ENCODE data around the gene CAPRIN1.

The CAPRIN1 gene

DNA sequence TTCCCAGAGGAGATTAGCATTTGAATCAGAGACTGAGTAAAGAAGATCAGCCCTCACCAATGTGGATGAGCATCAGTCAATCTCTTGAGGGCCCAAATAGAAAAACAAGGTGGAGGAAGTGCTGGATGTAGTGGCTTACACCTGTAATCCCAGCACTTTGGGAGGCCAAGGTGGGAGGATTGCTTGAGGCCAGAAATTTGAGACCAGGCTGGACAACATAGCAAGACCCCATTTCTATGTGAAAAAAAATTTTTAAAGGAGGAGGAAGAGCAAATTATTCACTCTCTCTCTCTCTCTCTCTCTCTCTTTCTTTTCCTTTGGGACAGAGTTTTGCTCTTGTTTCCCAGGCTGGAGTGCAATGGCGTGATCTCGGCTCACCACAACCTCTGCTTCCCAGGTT is 18.1 kb upstream of the CAPRIN1 start:
- in situ Hi-C loops (cut with MboI; ENCODE audit: low sequenced_read_pairs, unreplicated experiment): no loop called here
- no peak for DNase-seq (ENCODE audit: low spot score)
- TF ChIP-seq, protein P1, sequence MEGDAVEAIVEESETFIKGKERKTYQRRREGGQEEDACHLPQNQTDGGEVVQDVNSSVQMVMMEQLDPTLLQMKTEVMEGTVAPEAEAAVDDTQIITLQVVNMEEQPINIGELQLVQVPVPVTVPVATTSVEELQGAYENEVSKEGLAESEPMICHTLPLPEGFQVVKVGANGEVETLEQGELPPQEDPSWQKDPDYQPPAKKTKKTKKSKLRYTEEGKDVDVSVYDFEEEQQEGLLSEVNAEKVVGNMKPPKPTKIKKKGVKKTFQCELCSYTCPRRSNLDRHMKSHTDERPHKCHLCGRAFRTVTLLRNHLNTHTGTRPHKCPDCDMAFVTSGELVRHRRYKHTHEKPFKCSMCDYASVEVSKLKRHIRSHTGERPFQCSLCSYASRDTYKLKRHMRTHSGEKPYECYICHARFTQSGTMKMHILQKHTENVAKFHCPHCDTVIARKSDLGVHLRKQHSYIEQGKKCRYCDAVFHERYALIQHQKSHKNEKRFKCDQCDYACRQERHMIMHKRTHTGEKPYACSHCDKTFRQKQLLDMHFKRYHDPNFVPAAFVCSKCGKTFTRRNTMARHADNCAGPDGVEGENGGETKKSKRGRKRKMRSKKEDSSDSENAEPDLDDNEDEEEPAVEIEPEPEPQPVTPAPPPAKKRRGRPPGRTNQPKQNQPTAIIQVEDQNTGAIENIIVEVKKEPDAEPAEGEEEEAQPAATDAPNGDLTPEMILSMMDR (IDR thresholded peaks at IDR 0.05; ENCODE audit: borderline replicate concordance, control extremely low read depth, extremely low read depth, insufficient read depth, missing control alignments): no peak

DNA sequence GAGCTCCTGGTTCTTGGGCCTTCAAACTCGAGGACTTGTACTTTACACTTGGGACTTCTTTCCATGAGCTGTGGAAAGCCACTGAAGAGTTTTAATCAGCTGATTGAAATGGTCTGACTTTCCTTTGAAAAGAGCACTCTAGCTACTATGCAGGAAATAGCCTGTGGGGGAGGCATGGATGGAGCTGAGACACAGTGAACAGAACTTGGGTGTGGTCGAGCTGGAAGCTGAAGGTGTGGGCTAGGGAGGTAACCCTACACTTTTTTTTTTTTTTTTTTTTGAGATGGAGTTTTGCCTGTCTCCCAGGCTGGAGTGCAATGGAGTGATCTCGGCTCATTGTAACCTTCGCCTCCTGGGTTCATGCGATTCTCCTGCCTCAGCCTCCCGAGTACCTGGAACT is 17.5 kb upstream of the CAPRIN1 start:
- no peak for DNase-seq (ENCODE audit: low spot score)
- TF ChIP-seq, protein P1 (IDR thresholded peaks at IDR 0.05; ENCODE audit: borderline replicate concordance, control extremely low read depth, extremely low read depth, insufficient read depth, missing control alignments): no peak
- in situ Hi-C loops (cut with MboI; ENCODE audit: low sequenced_read_pairs, unreplicated experiment): no loop called here

DNA sequence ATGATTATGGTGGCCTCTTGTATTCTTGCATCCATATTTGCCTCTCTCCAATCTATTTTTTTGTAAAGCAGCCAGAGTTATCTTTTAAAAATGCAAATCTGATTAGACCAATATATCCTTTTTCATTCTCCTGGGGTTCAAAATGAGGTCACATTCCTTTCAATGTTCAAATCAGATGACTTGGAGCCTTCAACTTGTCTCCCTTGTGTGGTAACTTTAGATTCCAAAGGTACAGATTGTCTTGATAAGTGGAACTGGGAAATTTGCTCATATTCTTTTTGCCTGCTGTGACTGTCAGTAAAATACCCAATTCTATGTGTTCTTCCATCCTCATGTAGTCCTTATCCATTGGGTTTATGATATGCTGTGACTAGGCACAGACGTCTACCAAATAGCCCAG is 15.1 kb upstream of the CAPRIN1 start:
- DNase-seq (ENCODE audit: low spot score): no peak
- in situ Hi-C loops (cut with MboI; ENCODE audit: low sequenced_read_pairs, unreplicated experiment): no loop called here
- TF ChIP-seq, protein P1 (IDR thresholded peaks at IDR 0.05; ENCODE audit: borderline replicate concordance, control extremely low read depth, extremely low read depth, insufficient read depth, missing control alignments): no peak

DNA sequence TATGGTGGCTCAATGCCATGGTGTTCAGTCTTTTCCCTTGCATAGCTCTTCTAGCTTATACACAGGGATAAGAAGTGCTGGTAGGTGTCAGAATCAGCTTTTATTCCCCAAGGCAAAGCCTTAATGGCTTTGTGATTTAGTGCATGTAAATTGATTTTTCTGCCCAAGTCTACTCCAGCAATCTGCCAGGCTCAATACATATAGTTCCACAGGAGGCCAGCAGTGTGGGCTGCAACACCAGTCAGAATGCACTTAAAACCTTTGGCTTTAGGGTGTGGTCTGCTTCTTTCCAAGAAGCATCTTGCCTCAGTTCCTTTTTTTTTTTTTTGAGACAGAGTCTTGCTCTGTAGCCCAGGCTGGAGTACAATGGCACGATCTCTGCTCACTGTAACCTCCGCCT is 14.5 kb upstream of the CAPRIN1 start:
- TF ChIP-seq, protein P1 (IDR thresholded peaks at IDR 0.05; ENCODE audit: borderline replicate concordance, control extremely low read depth, extremely low read depth, insufficient read depth, missing control alignments): no peak
- DNase-seq (ENCODE audit: low spot score): no peak
- in situ Hi-C loops (cut with MboI; ENCODE audit: low sequenced_read_pairs, unreplicated experiment): no loop called here

DNA sequence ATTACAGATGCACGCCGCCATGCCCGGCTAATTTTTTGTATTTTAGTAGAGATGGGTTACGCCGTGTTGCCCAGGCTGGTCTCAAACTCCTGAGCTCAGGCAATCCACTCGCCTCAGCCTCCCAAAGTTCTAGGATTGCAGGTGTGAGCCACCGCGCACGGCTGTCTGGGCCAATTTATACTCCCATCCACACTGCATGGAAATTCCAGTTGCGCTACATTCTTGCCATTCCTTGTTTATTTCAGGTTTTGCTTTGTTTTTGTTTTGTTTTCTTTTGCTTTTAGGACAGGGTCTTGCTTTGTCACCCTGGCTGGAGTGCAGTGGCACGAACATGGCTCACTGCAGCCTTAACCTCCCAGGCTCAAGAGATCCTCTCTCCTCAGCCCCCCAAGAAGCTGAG is 11.0 kb upstream of the CAPRIN1 start:
- TF ChIP-seq, protein P1 (IDR thresholded peaks at IDR 0.05; ENCODE audit: borderline replicate concordance, control extremely low read depth, extremely low read depth, insufficient read depth, missing control alignments): no peak
- DNase-seq (ENCODE audit: low spot score): no peak
- in situ Hi-C loops (cut with MboI; ENCODE audit: low sequenced_read_pairs, unreplicated experiment): no loop called here

DNA sequence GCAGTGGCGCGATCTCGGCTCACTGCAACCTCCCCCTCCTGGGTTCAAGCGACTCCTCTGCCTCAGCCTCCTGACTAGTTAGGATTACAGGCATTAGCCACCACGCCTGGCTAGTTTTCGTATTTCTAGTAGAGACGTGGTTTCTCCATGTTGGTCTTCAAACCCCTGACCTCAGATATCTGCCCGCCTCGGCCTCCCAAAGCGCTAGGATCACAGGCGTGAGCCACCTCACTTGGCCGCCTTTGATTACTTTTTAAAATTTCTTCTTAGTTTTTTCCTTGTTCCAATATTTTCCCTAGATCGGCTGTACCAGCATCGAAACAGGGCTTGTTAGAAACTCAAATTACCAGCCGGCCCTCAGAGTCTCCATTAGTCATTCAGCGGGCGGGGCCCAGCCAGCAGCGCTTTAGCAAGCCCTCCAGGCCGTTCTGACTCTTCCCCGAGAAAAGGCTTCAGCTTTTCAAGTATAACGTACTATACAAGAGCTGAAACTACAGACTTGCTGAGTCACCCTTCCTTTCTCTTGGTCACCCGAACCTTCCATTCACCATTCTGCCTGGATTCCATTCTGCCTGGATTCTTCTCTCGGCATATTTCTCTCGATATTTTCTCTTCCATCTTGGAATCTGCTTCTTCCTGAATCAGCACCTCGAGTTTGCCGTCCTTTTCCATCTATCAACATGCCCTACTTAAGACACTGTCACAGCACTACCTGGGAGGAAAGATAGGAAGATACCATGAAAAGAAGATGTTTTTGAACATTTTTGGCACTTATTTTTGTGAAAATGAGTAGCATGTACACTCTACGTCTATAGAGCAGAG is 6.7 kb upstream of the CAPRIN1 start:
- DNase-seq (ENCODE audit: low spot score): no peak
- in situ Hi-C loops (cut with MboI; ENCODE audit: low sequenced_read_pairs, unreplicated experiment): no loop called here
- TF ChIP-seq, protein P1 (IDR thresholded peaks at IDR 0.05; ENCODE audit: borderline replicate concordance, control extremely low read depth, extremely low read depth, insufficient read depth, missing control alignments): no peak
